ENCODE data around the gene ALDH2. TPM values are rescaled to one million over a fixed set of nuclear protein-coding genes. Genes with fewer than 3 reads are reported as not detected.
A peak's percentile ranks its signal among the peaks of the same experiment; 100 is the strongest.

ALDH2 gene
- total and polyA plus RNA-seq, 2 of the 8 experiments (the other 6 are each of a cell fraction or from before 2014, with no cell fraction given), result 25.4 to 43.8 TPM

- Histone ChIP-seq H3K79me1 (ENCODE audit: low read depth, low read length) (no peaks in the 10 kb centered on the region), H2BK20ac (ENCODE audit: low read length) (no peak overlapping the region), H2BK5ac (ENCODE audit: low read depth, low read length) (no peak overlapping the region), H3K23me2 (ENCODE audit: low read depth, low read length) (no peaks in the 10 kb centered on the region), H3K4me2 (ENCODE audit: insufficient read depth in 1 of 2, low read depth in 2 of 2, low read length in 2 of 2) (no peak overlapping the region), H4K8ac (ENCODE audit: extremely low read depth, insufficient read depth, low read length) (no peak overlapping the region), H3K27ac (ENCODE audit: low read depth, low read length) (no peak overlapping the region), H3K4me1 (replicated peaks in 1 of 4; ENCODE audit: control insufficient read depth in 3 of 4, insufficient read depth in 4 of 4, low read length in 3 of 4) (no peaks in the 10 kb centered on the region), H3K9ac (replicated peaks in 1 of 4; ENCODE audit: extremely low read depth in 1 of 4, low read depth in 3 of 4, low read length in 3 of 4) (no peak overlapping the region), H2BK12ac (ENCODE audit: low read depth, low read length) (no peak overlapping the region), H3K14ac (ENCODE audit: insufficient read length) (no peak overlapping the region), H2AK5ac (ENCODE audit: low read depth, low read length) (no peak overlapping the region), H3K9me3 (ENCODE audit: insufficient read depth in 2 of 2, low read depth in 1 of 2, low read length in 1 of 2) (no peaks in the 10 kb centered on the region), H3K18ac (ENCODE audit: extremely low read depth, low read length) (no peak overlapping the region), H3K36me3 (ENCODE audit: control insufficient read depth in 2 of 4, insufficient read depth in 4 of 4, low read length in 3 of 4) (peaks cover 3 to 45% (median 23%) of the 10 kb centered on the region in 4 experiments), H3K4ac (replicated peaks; ENCODE audit: insufficient read length, low read depth, low read length) (no peak overlapping the region), H3K79me2 (ENCODE audit: control insufficient read depth in 1 of 2, insufficient read depth in 2 of 2, low read length in 2 of 2) (no peaks in the 10 kb centered on the region), H3K4me3 (ENCODE audit: extremely low read depth in 1 of 4, insufficient read depth in 2 of 4, low read depth in 3 of 4, low read length in 4 of 4) (no peak overlapping the region), H2AFZ (ENCODE audit: low read length) (no peak overlapping the region), H3K27me3 (replicated peaks in 1 of 4; ENCODE audit: control insufficient read depth in 3 of 4, extremely low read depth in 1 of 4, insufficient read depth in 3 of 4, low read length in 3 of 4) (no peaks in the 10 kb centered on the region), H4K20me1 (replicated peaks in 1 of 2; ENCODE audit: control insufficient read depth in 1 of 2, insufficient read depth in 2 of 2, low read length in 2 of 2) (peaks cover 0 to 4% of the 10 kb centered on the region in 2 experiments), H4K5ac (ENCODE audit: insufficient read length, low read depth, low read length) (no peak overlapping the region), H3K56ac (replicated peaks; ENCODE audit: insufficient read length, low read depth, low read length) (no peak overlapping the region), H4K91ac (replicated peaks; ENCODE audit: insufficient read length, low read length) (no peak overlapping the region), H2BK120ac (replicated peaks; ENCODE audit: low read depth, low read length) (no peak overlapping the region), H3K23ac (ENCODE audit: insufficient read length) (no peak overlapping the region), H2BK15ac (ENCODE audit: low read length) (no peak overlapping the region)
- TF ChIP-seq HDAC2 (IDR thresholded peaks at IDR 0.05; ENCODE audit: borderline replicate concordance in 1 of 2, low read depth in 2 of 2, low read length in 2 of 2) (no peak), RAD21 (IDR thresholded peaks at IDR 0.05 in 1 of 2, conservative IDR thresholded peaks at IDR 0.05 in 1 of 2; ENCODE audit: low read depth in 2 of 2, low read length in 2 of 2) (peak; percentile 66 to 75), ZNF274 (IDR thresholded peaks at IDR 0.05; ENCODE audit: borderline replicate concordance, extremely low read depth, low read length) (no peak), CTCF (IDR thresholded peaks at IDR 0.05; ENCODE audit: control extremely low read depth in 1 of 3, insufficient read depth in 1 of 3, low read depth in 1 of 3, low read length in 3 of 3) (peak in 2 of 3 experiments; percentile 35 to 54; a peak in 3 of 4 replicates)
- POLR2A ChIA-PET (ENCODE audit: partially characterized antibody), result interaction anchor here (0.7 kb wide), 1 partner anchor 363 kb away, joined by 6 read pairs; no protein-coding TSS in a partner anchor
- 91% methylated on average over 8 of the region's 8 CpGs; no CpG with 5 or more reads in 1 of the 2 experiments for whole genome bisulfite sequencing, 2 experiments (ENCODE audit: extremely low coverage in 1 of 2, insufficient coverage in 1 of 2, insufficient read length in 1 of 2, insufficient replicate concordance in 2 of 2, low coverage in 1 of 2, low lambda C conversion rate in 2 of 2, missing lambda C conversion rate in 1 of 2)
- FAIRE-seq, result no peak
- no peak for DNase-seq (ENCODE audit: low read depth in 1 of 2, low spot score in 2 of 2)
- CTCF ChIA-PET (ENCODE audit: partially characterized antibody), result interaction anchor here (0.8 to 11.1 kb wide), 13 partner anchors 10 to 158 kb away, joined by 3 to 90 read pairs (median 4); no protein-coding TSS in a partner anchor
Measured at GRCh38 chr12:111788178-111788654, 21.5 kb downstream of the ALDH2 start.
